Stimulated activated CD8-positive, alpha-beta memory T cell treated with anti-CD3 and anti-CD28 coated beads, Interleukin-12 subunit alpha, Interleukin-12 subunit beta, amount 100 ng/mL, for 24 hours (primary cell): ENCODE results near the gene SEZ6.

Experiments
- DNase-seq: peaks from one replicate; pipeline ENCODE4 v3.0.0-alpha.2; 2020; ENCODE audit errors: extremely low read depth

Gene SEZ6

DNA sequence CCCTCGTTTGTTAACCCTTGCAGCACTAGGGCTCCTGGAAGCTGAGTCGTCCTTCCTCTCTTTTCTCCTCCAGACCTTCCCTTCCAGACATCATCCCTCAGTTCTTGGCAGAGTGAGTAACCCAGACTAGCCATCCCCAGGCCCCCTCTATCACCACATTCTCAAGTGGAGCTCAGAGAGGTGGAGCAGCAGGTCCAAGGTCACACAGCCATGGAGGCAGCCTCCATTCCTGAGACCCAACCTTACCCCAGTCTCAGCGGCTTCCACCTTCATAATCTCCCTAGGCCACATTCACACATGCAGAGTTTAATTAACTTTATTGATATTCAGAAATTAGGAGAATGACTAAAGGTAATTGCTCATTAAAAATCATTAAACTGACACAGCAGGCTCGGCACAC, 3.0 kb downstream of the SEZ6 start:
- DNase-seq = no peak

DNA sequence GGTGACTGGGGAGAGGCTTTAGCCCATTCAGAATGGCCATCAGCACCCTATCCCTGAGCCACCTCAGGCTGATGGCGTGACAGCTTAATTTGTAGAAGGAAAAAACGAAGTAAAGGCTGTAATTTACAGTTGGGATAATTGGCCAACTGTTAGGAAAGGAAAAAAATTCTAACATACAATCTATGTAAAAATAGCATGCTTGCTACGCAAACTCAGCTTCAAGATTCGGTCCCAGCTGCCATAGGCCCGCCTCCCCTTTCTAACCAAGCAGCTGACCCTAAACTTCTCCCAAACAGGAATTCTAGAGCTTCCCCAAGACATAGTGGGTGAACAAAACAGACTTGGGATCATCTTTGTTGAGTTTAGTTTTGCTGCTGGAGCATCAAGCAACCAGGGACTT, 4.9 kb downstream of the SEZ6 start:
- DNase-seq = no peak

DNA sequence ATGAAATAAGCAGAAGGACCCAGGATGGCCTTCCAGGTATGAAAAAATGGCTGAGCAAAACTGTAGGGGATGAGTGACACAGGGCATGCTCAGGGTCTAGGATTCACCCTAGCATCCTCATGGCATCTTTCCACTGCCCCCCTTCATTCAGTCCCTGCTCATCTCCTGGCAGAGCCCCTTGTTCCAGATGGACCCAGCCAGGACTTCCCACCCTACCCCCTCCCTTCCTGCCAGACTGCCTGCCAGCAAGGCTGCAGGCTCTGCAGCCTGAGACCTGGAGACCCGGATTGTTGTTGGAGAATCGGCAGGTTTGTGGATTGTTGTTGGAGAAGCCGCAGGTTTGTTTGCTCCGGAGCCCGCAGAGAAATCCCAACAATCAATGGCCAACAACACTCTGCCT, 6.6 kb downstream of the SEZ6 start:
- no peak for DNase-seq

DNA sequence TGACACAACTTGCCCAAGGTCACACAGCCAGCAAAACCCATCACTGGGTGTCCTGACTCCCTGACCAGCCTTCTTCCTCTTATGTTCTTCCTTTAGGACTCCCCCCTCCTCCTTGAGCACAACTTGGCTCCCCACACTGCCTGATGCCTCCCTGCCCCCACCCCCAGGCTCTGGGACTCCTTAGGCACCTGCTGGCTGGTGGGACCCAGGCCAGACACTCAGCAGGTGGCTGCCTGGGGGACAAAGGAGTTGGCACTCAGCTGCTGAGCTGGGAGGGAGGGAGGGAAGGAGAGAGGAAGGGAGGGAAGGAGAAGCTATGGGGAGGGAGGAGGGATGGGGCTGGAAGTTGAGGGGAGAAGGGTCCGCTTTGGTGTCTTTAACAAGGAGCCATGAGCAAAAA, 8.0 kb downstream of the SEZ6 start:
- no peak for DNase-seq

DNA sequence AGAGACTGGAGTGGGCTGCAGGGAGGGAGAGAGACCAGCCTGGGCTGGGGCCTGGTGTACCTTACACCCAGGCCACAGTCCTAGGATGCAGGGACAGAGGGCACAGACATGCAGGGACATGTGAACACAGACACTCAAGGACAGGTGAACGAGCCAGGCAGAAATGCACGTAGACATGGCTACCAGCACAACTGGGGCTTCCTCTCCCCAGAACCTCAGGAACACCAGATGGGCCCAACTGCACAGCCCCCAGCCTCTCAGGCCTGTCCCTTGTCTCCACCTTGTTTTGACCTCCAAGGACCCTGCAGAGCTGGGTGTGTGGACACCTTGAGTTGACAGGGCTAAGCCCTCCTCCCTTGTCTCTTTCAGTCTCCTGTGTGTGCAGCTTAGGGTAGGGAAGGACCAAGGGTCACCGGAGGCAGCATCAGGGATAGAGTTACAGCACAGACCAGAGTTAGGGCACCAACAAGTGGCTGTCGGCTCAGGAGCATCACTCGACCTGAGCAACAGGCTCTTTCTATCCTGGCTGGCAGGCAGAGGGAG, 9.2 kb downstream of the SEZ6 start:
- DNase-seq = no peak

DNA sequence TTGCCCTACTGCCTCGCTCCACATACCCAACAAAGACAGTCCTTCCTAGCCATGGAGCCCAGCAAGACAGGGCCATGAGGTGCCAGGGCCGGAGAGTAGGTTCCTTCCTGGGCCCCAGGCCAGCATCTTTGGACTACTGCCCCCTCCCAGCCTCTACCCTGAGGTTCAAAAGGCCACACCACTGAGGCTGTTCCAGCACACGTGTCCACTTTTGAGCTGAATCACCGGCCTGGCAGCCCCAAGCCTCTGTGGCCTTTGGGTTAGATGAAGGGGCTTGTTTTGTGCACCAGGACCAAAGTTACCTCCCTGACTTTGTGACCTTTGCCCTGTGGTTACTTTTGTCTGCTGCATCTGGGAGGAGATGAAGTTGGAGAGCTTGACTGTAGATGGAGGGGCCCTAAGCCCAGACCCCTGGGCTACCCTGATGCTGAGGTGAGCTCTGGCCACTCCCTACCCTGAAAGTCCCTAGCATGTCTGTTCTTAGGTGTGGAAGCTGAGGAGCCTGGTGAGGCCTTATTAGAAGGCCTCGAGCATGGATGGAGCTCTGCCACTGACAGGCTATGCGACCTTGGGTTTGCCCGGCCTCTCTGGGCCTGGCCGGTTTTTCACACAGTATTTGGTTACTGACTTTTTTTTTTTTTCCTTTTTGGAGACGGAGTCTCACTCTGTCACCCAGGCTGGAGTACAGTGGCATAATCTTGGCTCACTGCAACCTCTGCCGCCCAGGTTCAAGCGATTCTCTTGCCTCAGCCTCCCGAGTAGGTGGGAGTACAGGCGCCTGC, 12.0 kb downstream of the SEZ6 start:
- no peak for DNase-seq

DNA sequence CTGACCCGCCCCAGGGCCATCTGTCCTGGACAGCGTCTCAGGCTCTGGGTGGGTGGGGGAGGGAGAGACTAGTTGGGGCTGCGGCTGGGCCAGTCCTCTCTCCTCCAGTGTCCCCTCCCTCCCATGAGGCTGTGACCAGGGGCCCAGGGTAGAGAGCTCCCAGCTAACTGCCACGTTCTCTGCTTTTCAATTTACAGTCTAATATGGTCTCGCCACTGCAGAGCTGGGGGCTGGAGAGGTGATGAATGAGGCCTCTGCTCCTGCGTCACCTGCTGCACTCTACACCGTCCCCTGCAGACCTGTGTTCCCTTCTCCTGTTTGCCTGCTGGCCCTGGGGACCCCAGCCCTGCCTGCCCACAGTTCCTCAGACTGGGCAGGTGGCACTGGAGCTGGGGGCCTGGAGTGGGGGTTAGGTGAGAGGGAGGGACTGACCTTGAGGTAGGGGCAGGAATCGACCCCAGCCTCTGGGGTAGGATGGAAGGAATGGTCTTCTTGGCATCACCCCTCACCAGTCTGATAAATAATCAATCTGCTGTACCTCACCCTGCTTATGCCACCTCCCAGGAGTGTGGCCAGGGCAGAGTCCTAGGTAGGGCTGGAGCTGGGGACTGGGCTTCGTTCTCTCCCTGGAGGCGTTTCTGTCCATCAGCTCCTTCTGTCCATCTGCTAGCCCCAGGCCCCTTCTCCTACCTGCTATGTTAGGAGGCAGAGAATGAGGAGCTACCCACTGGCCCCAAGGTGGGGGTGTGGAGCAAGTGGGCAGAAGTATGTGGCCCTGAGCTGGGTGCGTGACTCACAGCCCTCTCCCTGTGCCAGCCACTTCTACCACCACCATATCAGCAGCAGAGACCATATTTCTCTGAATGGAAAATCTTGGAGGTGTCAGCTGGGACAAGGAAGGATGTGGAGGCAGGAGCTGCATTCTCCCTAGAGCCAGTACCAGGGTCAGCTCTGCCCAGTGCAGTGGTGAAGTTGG, 12.9 kb downstream of the SEZ6 start:
- no peak for DNase-seq

DNA sequence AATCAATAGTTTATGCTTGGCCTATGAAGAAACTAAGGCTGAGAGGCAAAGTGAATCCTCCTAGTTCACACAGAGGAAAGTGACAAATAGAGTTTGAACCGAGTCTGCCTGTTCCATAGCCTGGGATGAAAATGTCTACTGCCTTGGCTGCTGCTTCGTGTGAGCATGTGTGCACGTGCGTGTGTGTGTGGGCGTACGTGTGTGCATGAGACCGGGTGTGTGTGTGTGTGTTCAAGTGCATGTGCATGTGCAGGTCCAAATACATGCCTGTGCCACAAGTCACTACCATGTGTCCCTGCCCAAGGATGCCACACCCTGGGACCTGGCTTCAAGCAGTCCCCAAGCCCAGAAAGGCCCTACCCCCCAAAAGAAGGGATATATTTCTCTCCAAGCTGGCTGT, 13.6 kb downstream of the SEZ6 start:
- DNase-seq = no peak

DNA sequence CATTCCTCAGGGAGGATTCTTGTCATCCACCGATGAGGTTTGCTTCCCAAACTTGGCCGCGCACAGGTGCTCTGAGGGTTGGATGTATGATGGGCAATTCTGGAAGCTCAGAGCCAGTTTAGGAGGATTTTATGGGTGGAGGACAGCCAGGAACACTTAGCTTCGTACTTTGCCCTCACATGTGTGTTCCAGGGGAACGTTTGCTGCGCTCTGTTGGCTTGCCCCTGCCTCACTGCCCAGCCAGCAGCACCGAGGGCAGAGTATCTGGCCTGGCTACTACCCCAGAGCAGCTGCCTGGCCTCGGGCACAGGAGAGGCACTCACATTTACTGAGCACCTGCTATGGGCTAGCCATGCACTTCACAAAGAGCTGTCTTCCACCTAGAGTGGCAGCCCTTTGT, 14.1 kb downstream of the SEZ6 start:
- DNase-seq = no peak

DNA sequence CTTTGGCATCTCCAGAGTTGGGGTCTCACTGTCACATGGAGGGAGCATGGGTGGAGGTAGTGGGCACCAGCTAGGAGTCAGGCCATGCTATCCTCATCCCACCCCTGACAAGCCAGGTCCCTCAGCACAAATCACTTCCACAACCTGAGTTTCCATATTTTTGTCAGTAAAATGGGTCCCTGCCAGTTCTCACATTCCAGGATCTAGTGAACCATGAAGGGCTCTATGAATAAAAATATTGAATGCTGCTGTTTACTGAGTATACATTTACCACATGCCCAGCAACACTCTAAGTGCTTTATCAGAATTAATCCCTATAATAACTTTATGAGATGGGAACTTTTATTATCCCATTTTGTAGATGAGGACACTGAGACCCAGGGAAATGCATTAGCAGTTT, 16.8 kb downstream of the SEZ6 start:
- DNase-seq = no peak

DNA sequence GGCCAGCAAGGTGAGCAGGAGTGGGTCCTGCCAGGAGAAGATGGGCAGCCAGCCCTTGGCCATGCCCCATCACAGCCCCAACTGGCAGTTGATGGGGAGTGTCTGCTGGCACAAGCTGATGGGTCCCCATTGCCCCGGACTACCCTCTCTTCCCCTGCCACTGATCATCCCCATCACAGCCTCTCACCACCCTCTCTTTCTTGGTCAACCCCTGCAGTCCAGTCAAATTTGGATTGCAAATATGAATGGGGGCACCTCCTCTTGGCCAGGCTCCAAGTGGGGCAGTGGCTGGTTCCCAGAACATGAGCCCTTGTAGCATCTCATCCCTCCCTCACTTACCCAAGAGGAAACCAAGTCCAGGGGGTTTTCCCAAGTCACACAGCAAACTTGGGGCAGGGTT, 17.4 kb downstream of the SEZ6 start:
- DNase-seq = no peak

DNA sequence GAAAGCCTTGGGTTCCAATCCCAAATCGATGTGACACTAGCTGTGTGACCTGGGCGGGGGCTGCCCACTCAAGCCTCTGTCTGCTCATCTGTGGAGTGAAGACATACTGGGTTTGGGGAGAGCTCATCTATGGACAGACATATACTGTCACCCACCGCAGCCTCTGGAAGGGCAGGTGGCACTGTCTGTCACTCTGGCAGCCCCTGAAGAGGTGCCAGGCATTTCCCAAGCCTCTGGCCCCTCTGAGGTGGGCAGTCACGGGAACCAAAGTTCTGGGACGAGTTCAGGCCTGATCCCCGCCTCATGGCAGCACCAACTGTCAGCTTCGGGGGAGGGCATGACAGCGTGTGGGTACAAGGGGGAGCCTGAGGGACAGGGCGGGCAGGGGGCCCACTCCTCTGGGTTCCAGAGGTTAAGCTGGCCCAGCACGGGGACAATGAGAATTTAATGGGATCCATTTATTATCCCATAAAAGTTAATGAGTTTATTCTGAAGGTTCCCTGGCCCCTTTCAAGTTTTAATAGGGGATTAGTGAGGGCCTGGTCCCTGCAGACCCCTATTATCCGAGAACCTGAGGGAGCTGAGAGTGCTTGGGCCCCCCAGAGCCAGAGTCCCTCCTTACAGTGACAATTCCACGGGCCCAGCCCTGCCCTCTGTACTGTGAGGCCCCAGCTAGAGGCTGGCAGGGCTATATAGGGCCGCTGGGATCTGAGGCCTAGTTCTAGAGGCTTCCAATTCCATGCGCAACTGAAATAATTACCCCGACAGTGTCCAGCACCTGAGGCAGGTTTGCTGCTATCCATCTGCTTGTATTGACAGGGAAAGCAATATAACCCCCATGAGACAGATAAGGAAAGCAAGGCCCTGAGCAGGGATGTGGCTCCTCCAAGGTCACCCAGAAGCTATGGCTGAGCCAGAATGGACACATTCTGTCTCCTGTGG, 18.8 kb downstream of the SEZ6 start:
- no peak for DNase-seq

DNA sequence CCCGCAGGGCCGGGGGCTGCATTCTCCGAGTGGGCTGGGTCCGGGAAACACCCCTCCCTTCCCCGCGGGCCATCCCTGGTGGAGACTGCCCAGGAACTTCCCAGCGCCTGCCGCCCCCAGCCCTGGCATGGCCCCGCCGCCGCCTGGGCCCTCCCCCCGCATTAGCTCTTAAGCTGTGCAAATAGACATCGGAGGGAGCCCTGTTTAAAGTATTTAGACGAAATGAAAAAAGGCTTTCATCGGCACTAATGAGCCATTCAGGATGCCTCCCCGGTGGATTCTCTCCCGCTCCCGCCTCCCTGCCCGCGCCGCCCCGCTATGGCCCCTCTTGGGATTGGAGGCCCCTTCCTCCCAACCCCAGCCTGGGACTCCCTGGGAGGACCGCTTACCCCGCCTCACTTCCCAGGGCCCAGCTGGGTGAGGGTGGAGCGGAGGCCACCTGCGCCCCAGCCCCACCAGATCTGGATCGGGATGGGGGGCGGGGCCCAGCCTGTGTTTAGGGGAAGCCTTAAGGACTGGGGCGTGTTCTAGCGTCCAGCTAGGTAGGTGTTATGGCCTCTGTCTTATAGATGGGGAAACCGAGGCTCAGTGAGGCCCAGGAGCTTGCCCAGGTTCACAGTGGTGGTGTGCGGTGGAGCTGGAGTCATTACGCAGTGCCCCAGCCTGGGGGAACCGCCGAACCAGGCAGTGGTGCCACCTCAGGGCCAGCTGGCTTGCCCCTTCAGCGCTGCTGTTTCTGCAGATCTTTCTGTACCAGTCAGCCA, 19.7 kb downstream of the SEZ6 start:
- no peak for DNase-seq

DNA sequence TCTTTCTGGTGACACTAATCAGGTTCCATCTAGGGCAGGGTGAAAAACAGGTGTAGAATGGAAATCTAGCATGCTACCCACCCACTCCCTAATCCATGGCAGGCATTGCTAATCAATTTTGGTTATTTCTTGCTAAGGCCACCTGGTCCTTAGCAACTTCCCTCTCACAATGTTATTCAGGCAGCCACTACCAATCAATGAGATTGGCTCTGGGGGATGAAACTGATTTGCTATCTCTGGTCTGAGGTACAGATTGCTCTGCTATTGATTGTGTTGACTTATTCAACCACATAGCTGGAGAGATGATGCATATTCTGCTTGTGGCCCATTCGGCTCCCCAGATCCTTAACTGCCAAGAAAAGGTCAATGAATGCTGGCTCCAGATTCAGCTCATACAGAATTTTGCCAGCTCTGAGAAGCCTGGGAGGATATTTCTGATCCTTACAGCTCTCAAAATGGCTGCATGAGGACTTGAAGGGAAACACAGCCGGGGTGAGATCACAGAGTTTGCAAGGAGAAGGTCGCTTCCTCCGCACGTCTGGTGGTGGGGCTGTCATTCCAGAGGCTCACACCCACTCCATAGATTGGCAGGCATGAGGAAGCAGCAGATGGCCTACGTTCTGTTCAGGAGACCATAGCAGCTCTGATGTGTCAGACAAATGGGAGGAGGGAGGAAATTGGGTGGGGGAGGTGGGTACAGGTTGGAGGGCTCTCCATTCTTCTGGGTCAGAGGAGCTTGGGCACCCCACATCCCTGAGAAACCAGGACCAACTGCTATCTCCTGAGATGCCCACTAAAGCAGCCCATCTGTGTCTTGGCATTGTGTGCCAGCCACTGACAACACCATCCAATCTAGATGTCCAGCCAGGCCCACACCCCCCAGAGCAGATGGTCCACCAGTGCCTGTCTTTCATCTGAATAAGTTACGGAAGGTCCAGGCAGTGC, 22.3 kb downstream of the SEZ6 start:
- DNase-seq = no peak

DNA sequence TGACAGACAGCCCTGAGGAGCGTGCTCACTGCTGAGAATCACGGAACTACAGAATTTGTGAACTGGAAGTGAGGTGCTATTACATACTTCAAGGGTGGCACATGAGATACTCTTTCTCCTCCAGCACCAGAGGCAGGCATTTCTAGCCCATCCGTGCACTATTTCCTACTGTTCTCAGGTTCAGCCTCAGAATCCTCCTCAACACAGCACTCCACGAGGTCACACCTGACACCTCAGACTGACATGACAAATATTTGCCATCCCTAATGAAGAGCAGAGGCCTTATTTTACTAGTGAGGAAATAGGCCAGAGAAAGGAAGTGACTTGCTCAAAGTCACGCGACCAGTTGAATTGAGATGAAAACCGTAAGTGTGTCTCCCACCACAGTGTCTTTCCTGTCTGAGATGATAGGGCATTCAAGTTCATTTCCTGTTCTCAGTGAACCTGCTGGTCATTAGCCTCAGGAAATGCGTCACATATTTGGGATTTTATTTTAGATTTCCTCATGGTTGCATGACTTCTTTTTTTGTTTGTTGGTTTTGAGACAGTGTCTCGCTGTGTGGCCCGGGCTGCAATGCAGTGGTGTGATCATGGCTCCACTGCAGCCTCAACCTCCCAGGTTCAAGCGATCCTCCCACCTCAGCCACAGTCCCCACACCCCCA, 23.6 kb downstream of the SEZ6 start:
- peak; percentile 21 for DNase-seq

DNA sequence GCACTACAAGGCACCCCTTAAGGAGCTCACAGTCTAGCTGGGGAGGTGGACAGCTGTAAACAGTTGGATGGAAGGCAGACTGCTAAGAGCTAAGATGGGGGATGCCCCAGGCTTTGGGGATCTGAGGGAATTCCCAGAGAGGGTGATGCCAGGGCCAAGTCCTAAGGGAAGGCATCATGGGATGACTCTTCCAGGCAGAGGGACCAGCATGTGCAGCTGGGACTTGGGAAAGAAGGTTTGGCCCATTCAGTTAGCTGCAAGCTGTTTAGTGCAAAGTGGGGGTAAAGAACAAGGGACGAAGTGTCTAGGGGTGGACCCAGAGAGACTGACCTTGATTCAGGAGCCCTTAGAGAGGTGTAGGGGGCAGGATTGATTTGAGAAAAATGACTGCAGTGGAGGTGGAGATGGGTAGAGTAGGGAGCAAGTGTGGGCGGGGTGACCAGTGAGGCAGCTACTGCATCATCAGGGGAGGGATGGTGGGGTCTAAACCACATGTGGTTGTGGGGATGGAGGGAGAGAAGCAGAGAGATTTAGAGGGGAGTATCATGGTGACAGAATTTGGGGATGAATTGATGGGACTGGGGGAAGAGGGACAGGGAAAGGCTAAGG, 27.4 kb downstream of the SEZ6 start:
- no peak for DNase-seq

DNA sequence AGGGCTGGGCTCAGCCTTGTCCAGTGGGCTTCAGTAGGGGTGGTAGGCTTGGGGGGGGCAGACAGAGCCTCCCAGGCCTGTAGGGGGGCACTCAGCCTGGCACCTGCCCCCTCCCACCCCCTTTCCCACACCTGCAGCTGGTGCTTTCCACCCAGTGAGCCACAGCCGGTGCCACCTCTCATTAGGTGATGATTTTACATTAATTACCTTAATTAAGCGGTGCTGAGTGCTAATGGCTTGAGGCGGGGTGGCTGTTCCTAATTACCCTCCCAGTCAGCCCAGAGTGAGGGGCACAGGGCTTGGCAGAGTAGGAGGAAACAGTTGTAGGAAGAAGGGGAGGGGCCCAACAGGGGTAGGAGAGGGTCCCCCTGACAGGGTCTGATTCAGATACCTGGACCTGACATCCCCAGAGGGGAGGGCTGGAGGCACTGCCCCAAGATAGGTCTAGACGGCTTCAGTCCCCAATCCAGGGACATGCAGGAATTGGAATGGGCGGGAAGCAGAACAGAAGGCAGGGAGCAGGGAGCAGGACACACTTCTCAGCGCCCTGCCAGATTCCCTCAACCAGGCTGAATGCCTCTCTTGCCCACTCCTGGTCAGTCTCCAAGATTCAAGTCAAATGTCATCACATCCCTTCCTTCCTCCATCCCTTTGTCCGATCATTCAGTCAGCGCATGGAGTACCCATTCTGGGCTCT, 28.0 kb downstream of the SEZ6 start:
- no peak for DNase-seq

DNA sequence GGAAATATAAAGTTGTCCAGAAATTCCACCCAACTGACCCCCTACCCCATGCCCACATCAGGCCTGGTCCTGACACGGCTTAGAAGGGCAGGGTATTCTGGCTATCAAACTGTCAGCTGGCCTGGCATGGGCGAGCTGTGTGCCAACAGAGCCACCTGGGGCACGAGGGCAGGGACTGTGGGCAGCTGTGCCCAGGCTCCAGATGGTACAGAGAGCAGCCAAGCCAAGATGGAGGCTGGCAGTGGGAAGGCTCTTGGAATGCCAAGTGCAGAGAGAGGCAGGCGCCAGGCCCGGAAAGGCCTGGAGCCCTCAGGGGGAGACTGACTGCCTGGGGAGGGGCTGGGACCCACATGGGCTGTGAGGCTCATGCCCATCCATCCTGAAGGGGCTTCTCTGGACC, 30.2 kb downstream of the SEZ6 start:
- no peak for DNase-seq
